H9 (cell line): ENCODE results near the gene ZNF267. TPM values are rescaled to one million over a fixed set of nuclear protein-coding genes. Genes with fewer than 3 reads are reported as not detected.

Experiments used
- DNase-seq: peaks from one replicate; pipeline ENCODE4 v3.0.0-alpha.2; 2017
- H2AFZ ChIP-seq: one replicate; pipeline ENCODE4 v1.6.1; 2013; ENCODE audit warnings: mild to moderate bottlenecking, low read length, control low read depth, moderate library complexity
- H2AK5ac ChIP-seq: 2 replicates; pipeline ENCODE4 v1.6.1; 2013; ENCODE audit warnings: low read length, control low read depth, mixed read lengths; ENCODE audit not compliant: insufficient read length
- H2BK120ac ChIP-seq: one replicate; pipeline ENCODE4 v1.6.1; 2013; ENCODE audit warnings: low read depth, mild to moderate bottlenecking, low read length, control low read depth, inconsistent platforms; ENCODE audit not compliant: poor library complexity, severe bottlenecking
- H2BK12ac ChIP-seq: 2 replicates; pipeline ENCODE4 v1.6.1; 2013; ENCODE audit warnings: low read length, control low read depth, mixed read lengths, low read depth; ENCODE audit not compliant: insufficient read length
- H2BK15ac ChIP-seq: 2 replicates; pipeline ENCODE4 v1.6.1; 2013; ENCODE audit warnings: low read depth, low read length, control low read depth
- H2BK20ac ChIP-seq: one replicate; pipeline ENCODE4 v1.6.1; 2013; ENCODE audit warnings: low read depth, mild to moderate bottlenecking, low read length, control low read depth, inconsistent platforms; ENCODE audit not compliant: poor library complexity, severe bottlenecking
- H2BK5ac ChIP-seq: 2 replicates; pipeline ENCODE4 v1.6.1; 2013; ENCODE audit warnings: low read length, control low read depth, mixed read lengths; ENCODE audit not compliant: insufficient read length
- H3K14ac ChIP-seq: 2 replicates; pipeline ENCODE4 v1.6.1; 2013; ENCODE audit warnings: low read length, control low read depth; ENCODE audit not compliant: insufficient read depth
- H3K18ac ChIP-seq: 2 replicates; pipeline ENCODE4 v1.6.1; 2013; ENCODE audit warnings: low read depth, mild to moderate bottlenecking, mixed read lengths, low read length, control low read depth; ENCODE audit not compliant: insufficient read length
- H3K23ac ChIP-seq: 2 replicates; pipeline ENCODE4 v1.6.1; 2013; ENCODE audit warnings: low read length, control low read depth, mixed read lengths, low read depth; ENCODE audit not compliant: insufficient read length
- H3K23me2 ChIP-seq: 2 replicates; pipeline ENCODE4 v1.6.1; 2013; ENCODE audit warnings: low read depth, mild to moderate bottlenecking, mixed read lengths, low read length, control low read depth; ENCODE audit not compliant: insufficient read length, poor library complexity, severe bottlenecking
- H3K27ac ChIP-seq: 2 replicates; pipeline ENCODE4 v1.5.1; 2013; ENCODE audit warnings: low read length, control low read depth, mixed read lengths, low read depth; ENCODE audit not compliant: insufficient read length
- H3K27me3 ChIP-seq: 2 replicates; pipeline ENCODE4 v1.6.1; 2013; ENCODE audit warnings: low read length, control low read depth, inconsistent platforms; ENCODE audit not compliant: insufficient read depth
- H3K4ac ChIP-seq: 2 replicates; pipeline ENCODE4 v1.6.1; 2013; ENCODE audit warnings: low read depth, mild to moderate bottlenecking, control low read depth, inconsistent platforms, low read length, moderate library complexity
- H3K4me1 ChIP-seq: 2 replicates; pipeline ENCODE4 v1.6.1; 2013; ENCODE audit warnings: low read length, control low read depth, inconsistent platforms; ENCODE audit not compliant: insufficient read depth
- H3K4me2 ChIP-seq: 2 replicates; pipeline ENCODE4 v1.6.1; 2013; ENCODE audit warnings: low read length, control low read depth, mixed read lengths; ENCODE audit not compliant: insufficient read length, insufficient read depth
- H3K56ac ChIP-seq: 2 replicates; pipeline ENCODE4 v1.6.1; 2013; ENCODE audit warnings: low read depth, mild to moderate bottlenecking, mixed read lengths, low read length, control low read depth; ENCODE audit not compliant: insufficient read length
- H3K79me1 ChIP-seq: 2 replicates; pipeline ENCODE4 v1.6.1; 2013; ENCODE audit warnings: low read depth, mild to moderate bottlenecking, moderate library complexity, low read length, control low read depth, inconsistent platforms; ENCODE audit not compliant: insufficient read depth, poor library complexity, severe bottlenecking
- H3K79me2 ChIP-seq: 2 replicates; pipeline ENCODE4 v1.6.1; 2013; ENCODE audit warnings: low read length, control low read depth, inconsistent platforms; ENCODE audit not compliant: insufficient read depth
- H3K9ac ChIP-seq: 2 replicates; pipeline ENCODE4 v1.6.1; 2013; ENCODE audit warnings: low read length, control low read depth, mixed read lengths; ENCODE audit not compliant: insufficient read length; ENCODE audit errors: extremely low read depth
- H3K9me3 ChIP-seq: one replicate; pipeline ENCODE4 v1.6.1; 2013; ENCODE audit warnings: low read depth, low read length, inconsistent platforms; ENCODE audit not compliant: control insufficient read depth
- H3T11ph ChIP-seq: one replicate; pipeline ENCODE4 v1.6.1; 2013; ENCODE audit warnings: mild to moderate bottlenecking, low read length, control low read depth, inconsistent platforms
- H4K20me1 ChIP-seq: one replicate; pipeline ENCODE4 v1.6.1; 2013; ENCODE audit not compliant: control insufficient read depth, insufficient read length, insufficient read depth
- H4K5ac ChIP-seq: 2 replicates; pipeline ENCODE4 v1.6.1; 2013; ENCODE audit warnings: low read depth, mild to moderate bottlenecking, mixed read lengths, low read length, control low read depth; ENCODE audit not compliant: insufficient read length
- H4K8ac ChIP-seq: replicated peaks from 2 replicates; pipeline ENCODE4 v1.6.1; 2013; ENCODE audit warnings: low read length, control low read depth, mixed read lengths, low read depth; ENCODE audit not compliant: insufficient read length
- H4K91ac ChIP-seq: 2 replicates; pipeline ENCODE4 v1.6.1; 2013; ENCODE audit warnings: low read depth, mild to moderate bottlenecking, moderate library complexity, mixed read lengths, low read length, control low read depth; ENCODE audit not compliant: insufficient read length
- H3K27ac Mint-ChIP-seq, 3 experiments: 2 replicates in 2 of 3; 3 replicates in 1 of 3; pipeline ENCODE4 v1.8.0; 2020 to 2021; ENCODE audit warnings: mixed read lengths in 3 of 3, mild to moderate bottlenecking in 1 of 3, moderate library complexity in 1 of 3
- H3K27me3 Mint-ChIP-seq: 2 replicates; pipeline ENCODE4 v1.8.0; 2021; ENCODE audit warnings: low read depth, mild to moderate bottlenecking, moderate library complexity, mixed read lengths
- H3K36me3 Mint-ChIP-seq, 3 experiments: 2 replicates in 2 of 3; 3 replicates in 1 of 3; pipeline ENCODE4 v1.8.0; 2020 to 2021; ENCODE audit warnings: low read depth in 3 of 3, mixed read lengths in 3 of 3; ENCODE audit not compliant: insufficient read depth in 1 of 3
- H3K4me1 Mint-ChIP-seq, 2 experiments: 2 replicates each; pipeline ENCODE4 v1.8.0; 2020; ENCODE audit warnings: mixed read lengths in 2 of 2
- H3K4me3 Mint-ChIP-seq, 2 experiments: 2 replicates in 1 of 2; 3 replicates in 1 of 2; pipeline ENCODE4 v1.8.0; 2020 to 2021; ENCODE audit warnings: mild to moderate bottlenecking in 2 of 2, mixed read lengths in 2 of 2, moderate library complexity in 1 of 2
- H3K9me3 Mint-ChIP-seq, 2 experiments: 2 replicates in 1 of 2; 3 replicates in 1 of 2; pipeline ENCODE4 v1.8.0; 2020; ENCODE audit warnings: mild to moderate bottlenecking in 2 of 2, mixed read lengths in 2 of 2, moderate library complexity in 1 of 2
- WGBS: extraction: QIAGEN DNeasy Blood & Tissue Kit; methylation state at CpG from one replicate; pipeline ENCODE4 v1.1.7; 2013; ENCODE audit warnings: missing lambda C conversion rate, low lambda C conversion rate, mixed read lengths; ENCODE audit not compliant: insufficient read length; ENCODE audit errors: extremely low coverage; 5-methylcytosine and 5-hydroxymethylcytosine counted together
- total RNA-seq: library from RNA; stranded (reverse); gene quantifications from 2 replicates; pipeline ENCODE4 v1.2.1, GENCODE V29; 2021
- TF ChIP-seq, protein P1 (sequence below): fragments of 200-600 bp; sonication (generic); conservative IDR thresholded peaks from 3 replicates; pipeline ENCODE4 v1.8.0; 2021; ENCODE audit warnings: antibody characterized with exemption, mild to moderate bottlenecking

Gene ZNF267
- total RNA-seq, 1 experiment from 2014 or later, result 36.1 TPM

GRCh38 chr16:31869511-31870201 lies 4.0 kb upstream of the ZNF267 start:
- H2AFZ ChIP-seq, result no peak overlapping the region
- peak; percentile 31 for DNase-seq
- H2AK5ac ChIP-seq, result no peak overlapping the region
- H4K20me1 ChIP-seq, result no peaks in the 10 kb centered on the region
- no peaks in the 10 kb centered on the region for H3K79me1 ChIP-seq
- H3K9ac ChIP-seq, result no peak overlapping the region
- no peak overlapping the region for H4K5ac ChIP-seq
- H2BK12ac ChIP-seq, result no peak overlapping the region
- no peak overlapping the region for H3K27ac ChIP-seq
- no peak overlapping the region for H3K4me2 ChIP-seq
- Mint-ChIP-seq H3K9me3 (peaks cover 19 to 25% of the 10 kb centered on the region in 2 experiments), H3K27ac (no peak overlapping the region), H3K27me3 (peaks cover 12% of the 10 kb centered on the region), H3K4me1 (peaks cover 5 to 7% of the 10 kb centered on the region in 2 experiments), H3K4me3 (no peak overlapping the region), H3K36me3 (no peaks in the 10 kb centered on the region)
- H3K9me3 ChIP-seq, result no peaks in the 10 kb centered on the region
- H3K79me2 ChIP-seq, result peaks cover 6% of the 10 kb centered on the region; the same call in 1 of the 2 replicates
- no peak overlapping the region for H3K18ac ChIP-seq
- no peak overlapping the region for H3K14ac ChIP-seq
- no CpG with 5 or more reads among the region's 4 CpGs for WGBS
- no peak overlapping the region for H2BK120ac ChIP-seq
- no peak overlapping the region for H2BK15ac ChIP-seq
- H3K23me2 ChIP-seq, result no peaks in the 10 kb centered on the region
- TF ChIP-seq, protein P1, sequence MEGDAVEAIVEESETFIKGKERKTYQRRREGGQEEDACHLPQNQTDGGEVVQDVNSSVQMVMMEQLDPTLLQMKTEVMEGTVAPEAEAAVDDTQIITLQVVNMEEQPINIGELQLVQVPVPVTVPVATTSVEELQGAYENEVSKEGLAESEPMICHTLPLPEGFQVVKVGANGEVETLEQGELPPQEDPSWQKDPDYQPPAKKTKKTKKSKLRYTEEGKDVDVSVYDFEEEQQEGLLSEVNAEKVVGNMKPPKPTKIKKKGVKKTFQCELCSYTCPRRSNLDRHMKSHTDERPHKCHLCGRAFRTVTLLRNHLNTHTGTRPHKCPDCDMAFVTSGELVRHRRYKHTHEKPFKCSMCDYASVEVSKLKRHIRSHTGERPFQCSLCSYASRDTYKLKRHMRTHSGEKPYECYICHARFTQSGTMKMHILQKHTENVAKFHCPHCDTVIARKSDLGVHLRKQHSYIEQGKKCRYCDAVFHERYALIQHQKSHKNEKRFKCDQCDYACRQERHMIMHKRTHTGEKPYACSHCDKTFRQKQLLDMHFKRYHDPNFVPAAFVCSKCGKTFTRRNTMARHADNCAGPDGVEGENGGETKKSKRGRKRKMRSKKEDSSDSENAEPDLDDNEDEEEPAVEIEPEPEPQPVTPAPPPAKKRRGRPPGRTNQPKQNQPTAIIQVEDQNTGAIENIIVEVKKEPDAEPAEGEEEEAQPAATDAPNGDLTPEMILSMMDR, result no peak
- no peak overlapping the region for H3K56ac ChIP-seq
- H4K91ac ChIP-seq, result no peak overlapping the region
- H3K27me3 ChIP-seq, result no peaks in the 10 kb centered on the region
- H3K4me1 ChIP-seq, result peaks cover 3% of the 10 kb centered on the region; the same call in 1 of the 2 replicates
- H4K8ac ChIP-seq, result no peak overlapping the region
- H3T11ph ChIP-seq, result no peak overlapping the region
- H3K4ac ChIP-seq, result no peak overlapping the region
- no peak overlapping the region for H2BK20ac ChIP-seq
- no peak overlapping the region for H2BK5ac ChIP-seq
- H3K23ac ChIP-seq, result no peak overlapping the region
